WTC11 (cell line): ENCODE data around the gene MMP28. TPM values are rescaled to one million over a fixed set of nuclear protein-coding genes. Genes with fewer than 3 reads are reported as not detected.

Experiments
- ATAC-seq: fragments of 200-7000 bp; cut with Tn5 transposase; 2 replicates; pipeline ENCODE4 v1.10.0; 2021; ENCODE audit warnings: mild to moderate bottlenecking, moderate library complexity
- CTCF ChIA-PET: fragments of 300-600 bp; sonication (Branson Sonifier 250); formaldehyde crosslinking; loops from one replicate; lab custom pipeline; 2021; ENCODE audit warnings: antibody characterized with exemption; lab: Charles Lee
- POLR2A ChIA-PET: fragments of 350-600 bp; sonication (Branson Sonifier 250); formaldehyde crosslinking; loops from one replicate; lab custom pipeline; 2021; ENCODE audit warnings: antibody characterized with exemption; lab: Charles Lee
- DNase-seq: peaks from one replicate; pipeline ENCODE4 v3.0.0; 2021; ENCODE audit warnings: low spot score
- H3K27ac Mint-ChIP-seq: 2 replicates; pipeline ENCODE4 v1.8.0; 2021; ENCODE audit warnings: mixed read lengths
- H3K27me3 Mint-ChIP-seq: 2 replicates; pipeline ENCODE4 v1.8.0; 2021; ENCODE audit warnings: low read depth, mild to moderate bottlenecking, moderate library complexity, mixed read lengths
- H3K36me3 Mint-ChIP-seq: 2 replicates; pipeline ENCODE4 v1.8.0; 2021; ENCODE audit warnings: mixed read lengths
- H3K4me1 Mint-ChIP-seq: 2 replicates; pipeline ENCODE4 v1.8.0; 2022; ENCODE audit warnings: mixed read lengths
- H3K4me3 Mint-ChIP-seq: 2 replicates; pipeline ENCODE4 v1.8.0; 2021; ENCODE audit warnings: mild to moderate bottlenecking, moderate library complexity, mixed read lengths
- H3K9me3 Mint-ChIP-seq: 2 replicates; pipeline ENCODE4 v1.8.0; 2021; ENCODE audit warnings: mixed read lengths
- FOXK1 ChIP-seq: sonication (generic); formaldehyde crosslinking; IDR thresholded peaks from 2 replicates; pipeline ENCODE4 v1.8.0; 2022; ENCODE audit warnings: mild to moderate bottlenecking, moderate library complexity, missing genetic modification reagents
- KAT7 ChIP-seq: sonication (generic); formaldehyde crosslinking; IDR thresholded peaks from 2 replicates; pipeline ENCODE4 v1.8.1; 2023; ENCODE audit warnings: missing genetic modification reagents, mild to moderate bottlenecking, borderline replicate concordance
- MYBL2 ChIP-seq: sonication (generic); formaldehyde crosslinking; IDR thresholded peaks from 2 replicates; pipeline ENCODE4 v1.8.1; 2023; ENCODE audit warnings: mild to moderate bottlenecking, moderate library complexity, missing genetic modification reagents
- NFYB ChIP-seq: sonication (generic); formaldehyde crosslinking; conservative IDR thresholded peaks from 2 replicates; pipeline ENCODE4 v1.8.0; 2022; ENCODE audit warnings: low read depth, missing genetic modification reagents
- NR2C2 ChIP-seq: sonication (generic); formaldehyde crosslinking; IDR thresholded peaks from 2 replicates; pipeline ENCODE4 v1.8.0; 2022; ENCODE audit warnings: mild to moderate bottlenecking, missing genetic modification reagents
- PRRX2 ChIP-seq: fragments of 250-450 bp; sonication (Bioruptor Pico); IDR thresholded peaks from 2 replicates; pipeline ENCODE4 v1.8.0; 2021; ENCODE audit warnings: mild to moderate bottlenecking
- RELA ChIP-seq: sonication (generic); formaldehyde crosslinking; IDR thresholded peaks from 2 replicates; pipeline ENCODE4 v1.8.1; 2022; ENCODE audit warnings: missing genetic modification reagents, mild to moderate bottlenecking, borderline replicate concordance
- ZNF138 ChIP-seq: sonication (generic); formaldehyde crosslinking; conservative IDR thresholded peaks from 2 replicates; pipeline ENCODE4 v1.8.1; 2022; ENCODE audit warnings: mild to moderate bottlenecking, moderate library complexity, missing genetic modification reagents
- ZNF219 ChIP-seq: sonication (generic); formaldehyde crosslinking; IDR thresholded peaks from 2 replicates; pipeline ENCODE4 v1.8.0; 2023; ENCODE audit warnings: missing genetic modification reagents, mild to moderate bottlenecking, borderline replicate concordance
- ZNF232 ChIP-seq: sonication (generic); formaldehyde crosslinking; IDR thresholded peaks from 2 replicates; pipeline ENCODE4 v1.8.0; 2022; ENCODE audit warnings: mild to moderate bottlenecking, missing genetic modification reagents
- ZNF263 ChIP-seq: sonication (generic); formaldehyde crosslinking; IDR thresholded peaks from 2 replicates; pipeline ENCODE4 v1.8.1; 2022; ENCODE audit warnings: low read depth, mild to moderate bottlenecking, moderate library complexity, missing genetic modification reagents
- total RNA-seq: library from RNA; stranded (reverse); gene quantifications from 3 replicates; pipeline ENCODE4 v1.2.3, GENCODE V29; 2021
- TF ChIP-seq, protein P1 (sequence below): sonication (generic); formaldehyde crosslinking; IDR thresholded peaks from 2 replicates; pipeline ENCODE4 v1.8.1; 2023; ENCODE audit warnings: mild to moderate bottlenecking, missing genetic modification reagents
- TF ChIP-seq, protein P2 (sequence below): sonication (generic); formaldehyde crosslinking; IDR thresholded peaks from 2 replicates; pipeline ENCODE4 v1.8.0; 2023; ENCODE audit warnings: missing genetic modification reagents, mild to moderate bottlenecking, borderline replicate concordance
- TF ChIP-seq, protein P3 (sequence below): sonication (generic); formaldehyde crosslinking; IDR thresholded peaks from 2 replicates; pipeline ENCODE4 v1.8.0; 2022; ENCODE audit warnings: mild to moderate bottlenecking, missing genetic modification reagents
- TF ChIP-seq, protein P4 (sequence below): sonication (generic); formaldehyde crosslinking; IDR thresholded peaks from 2 replicates; pipeline ENCODE4 v1.8.1; 2023; ENCODE audit warnings: mild to moderate bottlenecking, missing genetic modification reagents, moderate library complexity
- TF ChIP-seq, protein P5 (sequence below): sonication (generic); formaldehyde crosslinking; IDR thresholded peaks from 2 replicates; pipeline ENCODE4 v1.8.0; 2022; ENCODE audit warnings: mild to moderate bottlenecking, missing genetic modification reagents
- TF ChIP-seq, protein P6 (sequence below): fragments of 250-450 bp; sonication (Bioruptor Pico); IDR thresholded peaks from 2 replicates; pipeline ENCODE4 v1.9.0; 2021; ENCODE audit warnings: mild to moderate bottlenecking

MMP28 gene
- total RNA-seq, 1 experiment from 2014 or later = 0.22 TPM

DNA sequence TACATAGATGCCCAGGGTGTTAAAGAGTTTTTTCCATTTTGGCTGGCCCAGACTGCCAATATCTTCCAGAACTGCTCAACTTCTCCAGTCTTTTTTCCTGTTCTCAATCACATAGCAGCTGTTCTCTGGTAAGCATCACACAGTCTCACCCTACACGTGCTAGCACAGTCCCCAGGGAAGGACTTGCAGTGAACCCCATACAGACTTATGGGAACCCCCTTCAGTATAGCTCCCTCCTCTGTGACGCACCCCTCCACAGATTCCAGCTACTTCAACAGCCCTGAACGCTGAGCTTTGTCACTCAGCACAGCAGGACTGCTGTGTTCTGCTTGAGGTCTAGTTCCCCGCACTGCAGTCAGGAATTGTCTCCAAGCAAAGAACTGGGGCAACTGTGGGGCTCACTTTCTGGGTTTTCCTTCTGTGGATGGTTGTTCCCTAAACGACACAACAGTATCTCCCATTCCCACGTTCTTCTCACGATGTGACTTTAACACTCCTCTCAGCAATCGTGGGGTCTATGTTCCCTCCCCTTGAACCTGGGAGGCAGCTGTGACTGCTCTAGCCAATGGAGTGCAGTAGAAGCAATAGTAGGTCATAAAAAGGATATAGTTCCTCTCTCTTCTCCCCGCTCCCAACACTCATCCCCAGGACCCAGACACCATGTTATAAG, 3.6 kb downstream of the MMP28 start (continued):
- TF ChIP-seq, protein P1, sequence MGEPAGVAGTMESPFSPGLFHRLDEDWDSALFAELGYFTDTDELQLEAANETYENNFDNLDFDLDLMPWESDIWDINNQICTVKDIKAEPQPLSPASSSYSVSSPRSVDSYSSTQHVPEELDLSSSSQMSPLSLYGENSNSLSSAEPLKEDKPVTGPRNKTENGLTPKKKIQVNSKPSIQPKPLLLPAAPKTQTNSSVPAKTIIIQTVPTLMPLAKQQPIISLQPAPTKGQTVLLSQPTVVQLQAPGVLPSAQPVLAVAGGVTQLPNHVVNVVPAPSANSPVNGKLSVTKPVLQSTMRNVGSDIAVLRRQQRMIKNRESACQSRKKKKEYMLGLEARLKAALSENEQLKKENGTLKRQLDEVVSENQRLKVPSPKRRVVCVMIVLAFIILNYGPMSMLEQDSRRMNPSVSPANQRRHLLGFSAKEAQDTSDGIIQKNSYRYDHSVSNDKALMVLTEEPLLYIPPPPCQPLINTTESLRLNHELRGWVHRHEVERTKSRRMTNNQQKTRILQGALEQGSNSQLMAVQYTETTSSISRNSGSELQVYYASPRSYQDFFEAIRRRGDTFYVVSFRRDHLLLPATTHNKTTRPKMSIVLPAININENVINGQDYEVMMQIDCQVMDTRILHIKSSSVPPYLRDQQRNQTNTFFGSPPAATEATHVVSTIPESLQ (CRISPR knock-in tag) = no peak
- no peak for TF ChIP-seq NFYB
- TF ChIP-seq FOXK1 (CRISPR knock-in tag) = no peak
- no peak for TF ChIP-seq NR2C2 (CRISPR knock-in tag)
- TF ChIP-seq, protein P2, sequence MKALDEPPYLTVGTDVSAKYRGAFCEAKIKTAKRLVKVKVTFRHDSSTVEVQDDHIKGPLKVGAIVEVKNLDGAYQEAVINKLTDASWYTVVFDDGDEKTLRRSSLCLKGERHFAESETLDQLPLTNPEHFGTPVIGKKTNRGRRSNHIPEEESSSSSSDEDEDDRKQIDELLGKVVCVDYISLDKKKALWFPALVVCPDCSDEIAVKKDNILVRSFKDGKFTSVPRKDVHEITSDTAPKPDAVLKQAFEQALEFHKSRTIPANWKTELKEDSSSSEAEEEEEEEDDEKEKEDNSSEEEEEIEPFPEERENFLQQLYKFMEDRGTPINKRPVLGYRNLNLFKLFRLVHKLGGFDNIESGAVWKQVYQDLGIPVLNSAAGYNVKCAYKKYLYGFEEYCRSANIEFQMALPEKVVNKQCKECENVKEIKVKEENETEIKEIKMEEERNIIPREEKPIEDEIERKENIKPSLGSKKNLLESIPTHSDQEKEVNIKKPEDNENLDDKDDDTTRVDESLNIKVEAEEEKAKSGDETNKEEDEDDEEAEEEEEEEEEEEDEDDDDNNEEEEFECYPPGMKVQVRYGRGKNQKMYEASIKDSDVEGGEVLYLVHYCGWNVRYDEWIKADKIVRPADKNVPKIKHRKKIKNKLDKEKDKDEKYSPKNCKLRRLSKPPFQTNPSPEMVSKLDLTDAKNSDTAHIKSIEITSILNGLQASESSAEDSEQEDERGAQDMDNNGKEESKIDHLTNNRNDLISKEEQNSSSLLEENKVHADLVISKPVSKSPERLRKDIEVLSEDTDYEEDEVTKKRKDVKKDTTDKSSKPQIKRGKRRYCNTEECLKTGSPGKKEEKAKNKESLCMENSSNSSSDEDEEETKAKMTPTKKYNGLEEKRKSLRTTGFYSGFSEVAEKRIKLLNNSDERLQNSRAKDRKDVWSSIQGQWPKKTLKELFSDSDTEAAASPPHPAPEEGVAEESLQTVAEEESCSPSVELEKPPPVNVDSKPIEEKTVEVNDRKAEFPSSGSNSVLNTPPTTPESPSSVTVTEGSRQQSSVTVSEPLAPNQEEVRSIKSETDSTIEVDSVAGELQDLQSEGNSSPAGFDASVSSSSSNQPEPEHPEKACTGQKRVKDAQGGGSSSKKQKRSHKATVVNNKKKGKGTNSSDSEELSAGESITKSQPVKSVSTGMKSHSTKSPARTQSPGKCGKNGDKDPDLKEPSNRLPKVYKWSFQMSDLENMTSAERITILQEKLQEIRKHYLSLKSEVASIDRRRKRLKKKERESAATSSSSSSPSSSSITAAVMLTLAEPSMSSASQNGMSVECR (CRISPR knock-in tag) = no peak

DNA sequence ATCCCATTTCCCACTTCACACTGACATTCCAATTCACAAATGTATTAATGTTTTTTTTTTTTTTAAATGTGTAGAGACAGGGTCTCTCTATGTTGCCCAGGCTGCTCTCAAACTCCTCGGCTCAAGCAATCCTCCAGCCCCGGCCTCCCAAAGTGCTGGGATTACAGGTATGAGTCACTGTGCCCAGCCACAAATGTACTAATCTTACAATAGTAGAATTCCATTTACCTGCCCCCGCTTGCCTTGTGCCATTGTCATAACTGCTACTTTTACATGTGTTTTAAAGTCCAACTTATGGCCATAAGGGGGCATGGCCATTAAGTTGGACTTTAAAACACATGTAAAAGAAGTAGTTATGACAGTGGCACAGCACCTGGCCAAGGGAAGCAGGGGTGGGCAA, 4.6 kb downstream of the MMP28 start:
- H3K36me3 Mint-ChIP-seq = no peaks in the 10 kb centered on the region
- H3K4me3 Mint-ChIP-seq = no peak overlapping the region
- DNase-seq (no peak), ATAC-seq (no peak)
- H3K27ac Mint-ChIP-seq = no peak overlapping the region
- H3K4me1 Mint-ChIP-seq = peaks cover 10% of the 10 kb centered on the region
- POLR2A ChIA-PET = no interaction called here
- TF ChIP-seq ZNF219 (CRISPR knock-in tag) = no peak
- TF ChIP-seq, protein P2 (CRISPR knock-in tag) = no peak
- H3K9me3 Mint-ChIP-seq = no peaks in the 10 kb centered on the region
- CTCF ChIA-PET = no interaction called here
- H3K27me3 Mint-ChIP-seq = peaks cover 44% of the 10 kb centered on the region

DNA sequence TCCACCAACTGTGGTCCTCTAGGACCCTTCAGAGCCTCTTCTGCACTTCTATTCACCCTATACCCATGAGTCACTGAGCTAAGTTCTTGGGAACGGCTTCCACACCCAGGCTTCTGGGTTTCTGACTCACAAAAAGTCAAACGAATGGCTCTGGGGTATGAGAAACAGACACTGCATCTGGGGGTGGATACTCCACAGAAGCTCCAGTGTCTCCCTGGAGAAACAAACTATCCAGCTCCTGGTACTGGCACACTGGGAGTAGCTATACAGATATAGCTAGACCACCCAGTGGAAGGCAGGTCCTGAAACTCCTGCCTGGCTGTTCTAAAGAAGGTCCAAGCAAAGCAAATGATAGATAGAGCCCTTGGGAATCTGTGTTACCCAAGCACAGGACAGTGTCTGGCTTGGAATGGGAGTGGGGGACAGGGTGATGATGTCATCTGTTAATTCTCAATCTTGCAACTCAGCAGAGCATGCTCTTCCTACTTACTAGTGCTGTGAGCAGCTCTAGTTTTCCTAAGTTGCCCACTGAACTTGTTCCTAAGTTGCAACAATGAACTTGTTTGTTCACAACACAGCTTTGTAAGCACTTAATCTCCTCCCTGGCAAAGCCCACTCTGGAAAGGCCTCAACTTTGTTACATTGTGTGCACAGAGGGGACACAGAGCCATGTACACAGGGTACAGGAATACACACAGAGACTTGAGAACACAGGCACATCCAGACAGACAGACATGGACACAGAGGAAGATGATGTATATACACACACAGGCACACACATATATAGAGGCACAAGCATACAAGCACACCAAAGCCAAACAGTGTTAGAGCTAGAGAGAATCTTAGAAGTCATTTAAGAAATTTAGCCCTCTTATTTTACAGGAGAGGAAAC, 6.7 kb downstream of the MMP28 start:
- no peak overlapping the region for H3K27ac Mint-ChIP-seq

More for the DNA sequence above, 6.7 kb downstream of the MMP28 start:
- Mint-ChIP-seq H3K4me1 (peaks cover 7% of the 10 kb centered on the region), H3K36me3 (no peaks in the 10 kb centered on the region)
- no peak for TF ChIP-seq PRRX2 (CRISPR knock-in tag)
- TF ChIP-seq, protein P3, sequence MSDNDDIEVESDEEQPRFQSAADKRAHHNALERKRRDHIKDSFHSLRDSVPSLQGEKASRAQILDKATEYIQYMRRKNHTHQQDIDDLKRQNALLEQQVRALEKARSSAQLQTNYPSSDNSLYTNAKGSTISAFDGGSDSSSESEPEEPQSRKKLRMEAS (CRISPR knock-in tag) = no peak
- TF ChIP-seq, protein P4, sequence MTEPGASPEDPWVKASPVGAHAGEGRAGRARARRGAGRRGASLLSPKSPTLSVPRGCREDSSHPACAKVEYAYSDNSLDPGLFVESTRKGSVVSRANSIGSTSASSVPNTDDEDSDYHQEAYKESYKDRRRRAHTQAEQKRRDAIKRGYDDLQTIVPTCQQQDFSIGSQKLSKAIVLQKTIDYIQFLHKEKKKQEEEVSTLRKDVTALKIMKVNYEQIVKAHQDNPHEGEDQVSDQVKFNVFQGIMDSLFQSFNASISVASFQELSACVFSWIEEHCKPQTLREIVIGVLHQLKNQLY (CRISPR knock-in tag) = no peak
- TF ChIP-seq ZNF263 (CRISPR knock-in tag) = no peak
- no peak for TF ChIP-seq KAT7 (CRISPR knock-in tag)
- TF ChIP-seq, protein P5, sequence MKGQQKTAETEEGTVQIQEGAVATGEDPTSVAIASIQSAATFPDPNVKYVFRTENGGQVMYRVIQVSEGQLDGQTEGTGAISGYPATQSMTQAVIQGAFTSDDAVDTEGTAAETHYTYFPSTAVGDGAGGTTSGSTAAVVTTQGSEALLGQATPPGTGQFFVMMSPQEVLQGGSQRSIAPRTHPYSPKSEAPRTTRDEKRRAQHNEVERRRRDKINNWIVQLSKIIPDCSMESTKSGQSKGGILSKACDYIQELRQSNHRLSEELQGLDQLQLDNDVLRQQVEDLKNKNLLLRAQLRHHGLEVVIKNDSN (CRISPR knock-in tag) = no peak
- no peak for TF ChIP-seq MYBL2
- TF ChIP-seq RELA = no peak
- TF ChIP-seq, protein P6, sequence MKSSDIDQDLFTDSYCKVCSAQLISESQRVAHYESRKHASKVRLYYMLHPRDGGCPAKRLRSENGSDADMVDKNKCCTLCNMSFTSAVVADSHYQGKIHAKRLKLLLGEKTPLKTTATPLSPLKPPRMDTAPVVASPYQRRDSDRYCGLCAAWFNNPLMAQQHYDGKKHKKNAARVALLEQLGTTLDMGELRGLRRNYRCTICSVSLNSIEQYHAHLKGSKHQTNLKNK = no peak
- no peak for TF ChIP-seq ZNF219 (CRISPR knock-in tag)
- no peak for TF ChIP-seq ZNF138 (CRISPR knock-in tag)
- no peak for TF ChIP-seq ZNF232 (CRISPR knock-in tag)
- TF ChIP-seq, all 79 proteins: peak for 0
- H3K9me3 Mint-ChIP-seq = no peaks in the 10 kb centered on the region
- no peak for ATAC-seq
- DNase-seq = no peak
- POLR2A ChIA-PET = no interaction called here
- CTCF ChIA-PET = interaction anchor here (1.0 to 2.5 kb wide), 3 partner anchors 16 to 24 kb away, joined by 5 to 12 read pairs (median 5); partner anchors contain the start of gene TAF15
- H3K27me3 Mint-ChIP-seq = peaks cover 25% of the 10 kb centered on the region
- no peak overlapping the region for H3K4me3 Mint-ChIP-seq
